GM12873 (cell line): ENCODE results near the gene SLC5A11.

Experiments
- CTCF ChIP-seq: IDR thresholded peaks from 2 replicates; pipeline ENCODE4 v1.5.1; 2012; ENCODE audit warnings: low read depth, mild to moderate bottlenecking, moderate library complexity, low read length, control low read depth; ENCODE audit not compliant: insufficient read depth; ENCODE audit errors: missing control alignments

Gene SLC5A11

GRCh38 chr16:24848065-24848464 is 2.3 kb downstream of the SLC5A11 start:
- TF ChIP-seq CTCF = no peak

GRCh38 chr16:24849641-24850040 is 3.9 kb downstream of the SLC5A11 start:
- TF ChIP-seq CTCF = no peak

GRCh38 chr16:24850289-24850938 is 4.7 kb downstream of the SLC5A11 start:
- TF ChIP-seq CTCF = no peak

GRCh38 chr16:24851700-24852099 is 5.9 kb downstream of the SLC5A11 start:
- no peak for TF ChIP-seq CTCF

GRCh38 chr16:24852281-24852721 is 6.5 kb downstream of the SLC5A11 start:
- no peak for TF ChIP-seq CTCF

GRCh38 chr16:24853169-24853824 is 7.5 kb downstream of the SLC5A11 start:
- no peak for TF ChIP-seq CTCF

GRCh38 chr16:24853830-24854229 is 8.1 kb downstream of the SLC5A11 start:
- TF ChIP-seq CTCF = no peak
